Measurements from ENCODE around the gene CMIP. TPM values are rescaled to one million over a fixed set of nuclear protein-coding genes. Genes with fewer than 3 reads are reported as not detected.

Gene CMIP
- total and polyA plus RNA-seq, 10 of the 15 experiments (the other 5 are each of a cell fraction or from before 2014, with no cell fraction given), result 1.2 to 43.2 (median 4.4) TPM

DNA sequence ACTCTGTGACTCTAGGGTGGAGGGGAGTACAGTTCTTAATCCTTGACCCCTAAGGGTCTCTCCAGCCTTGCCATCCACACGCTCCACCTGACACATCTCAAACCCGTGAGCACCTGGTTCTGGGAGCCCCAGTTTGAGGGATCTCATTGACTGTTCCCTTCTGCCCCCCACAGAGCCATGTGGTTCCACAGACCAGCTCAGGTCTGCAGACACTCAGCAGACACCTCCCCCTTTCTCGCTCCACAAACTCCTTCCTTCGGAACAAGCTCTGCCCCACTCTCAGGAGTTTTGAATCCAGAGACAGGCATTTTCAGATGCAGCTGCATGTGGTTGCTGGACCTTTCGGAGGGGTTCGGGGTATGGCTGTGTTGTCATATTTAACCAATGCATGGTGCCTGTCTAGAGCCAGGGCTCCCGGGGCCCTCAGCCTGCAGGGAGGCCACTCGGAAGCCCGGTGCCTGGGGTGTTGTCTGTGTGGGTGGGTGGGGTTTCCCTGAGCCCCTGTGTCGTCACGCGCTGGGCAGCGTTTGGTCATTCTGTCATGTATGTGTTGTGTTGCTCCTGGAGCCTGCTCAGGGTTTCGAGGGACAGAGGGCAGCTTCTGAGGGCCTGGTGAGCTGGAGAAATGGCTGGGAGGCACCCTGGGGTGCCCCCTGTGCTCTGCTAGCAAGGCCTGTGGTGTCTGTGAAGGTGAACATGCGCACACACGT, 235.3 kb downstream of the CMIP start (continued):
- TF ChIP-seq TBL1XR1 (IDR thresholded peaks at IDR 0.05; ENCODE audit: low read depth, low read length) (no peak), STAT3 (IDR thresholded peaks at IDR 0.05; ENCODE audit: low read depth, low read length) (no peak), BHLHE40 (IDR thresholded peaks at IDR 0.05; ENCODE audit: borderline replicate concordance in 1 of 2, low read depth in 2 of 2, low read length in 1 of 2) (no peak)
- TF ChIP-seq, protein P1, sequence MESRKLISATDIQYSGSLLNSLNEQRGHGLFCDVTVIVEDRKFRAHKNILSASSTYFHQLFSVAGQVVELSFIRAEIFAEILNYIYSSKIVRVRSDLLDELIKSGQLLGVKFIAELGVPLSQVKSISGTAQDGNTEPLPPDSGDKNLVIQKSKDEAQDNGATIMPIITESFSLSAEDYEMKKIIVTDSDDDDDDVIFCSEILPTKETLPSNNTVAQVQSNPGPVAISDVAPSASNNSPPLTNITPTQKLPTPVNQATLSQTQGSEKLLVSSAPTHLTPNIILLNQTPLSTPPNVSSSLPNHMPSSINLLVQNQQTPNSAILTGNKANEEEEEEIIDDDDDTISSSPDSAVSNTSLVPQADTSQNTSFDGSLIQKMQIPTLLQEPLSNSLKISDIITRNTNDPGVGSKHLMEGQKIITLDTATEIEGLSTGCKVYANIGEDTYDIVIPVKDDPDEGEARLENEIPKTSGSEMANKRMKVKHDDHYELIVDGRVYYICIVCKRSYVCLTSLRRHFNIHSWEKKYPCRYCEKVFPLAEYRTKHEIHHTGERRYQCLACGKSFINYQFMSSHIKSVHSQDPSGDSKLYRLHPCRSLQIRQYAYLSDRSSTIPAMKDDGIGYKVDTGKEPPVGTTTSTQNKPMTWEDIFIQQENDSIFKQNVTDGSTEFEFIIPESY (IDR thresholded peaks at IDR 0.05), result no peak

DNA sequence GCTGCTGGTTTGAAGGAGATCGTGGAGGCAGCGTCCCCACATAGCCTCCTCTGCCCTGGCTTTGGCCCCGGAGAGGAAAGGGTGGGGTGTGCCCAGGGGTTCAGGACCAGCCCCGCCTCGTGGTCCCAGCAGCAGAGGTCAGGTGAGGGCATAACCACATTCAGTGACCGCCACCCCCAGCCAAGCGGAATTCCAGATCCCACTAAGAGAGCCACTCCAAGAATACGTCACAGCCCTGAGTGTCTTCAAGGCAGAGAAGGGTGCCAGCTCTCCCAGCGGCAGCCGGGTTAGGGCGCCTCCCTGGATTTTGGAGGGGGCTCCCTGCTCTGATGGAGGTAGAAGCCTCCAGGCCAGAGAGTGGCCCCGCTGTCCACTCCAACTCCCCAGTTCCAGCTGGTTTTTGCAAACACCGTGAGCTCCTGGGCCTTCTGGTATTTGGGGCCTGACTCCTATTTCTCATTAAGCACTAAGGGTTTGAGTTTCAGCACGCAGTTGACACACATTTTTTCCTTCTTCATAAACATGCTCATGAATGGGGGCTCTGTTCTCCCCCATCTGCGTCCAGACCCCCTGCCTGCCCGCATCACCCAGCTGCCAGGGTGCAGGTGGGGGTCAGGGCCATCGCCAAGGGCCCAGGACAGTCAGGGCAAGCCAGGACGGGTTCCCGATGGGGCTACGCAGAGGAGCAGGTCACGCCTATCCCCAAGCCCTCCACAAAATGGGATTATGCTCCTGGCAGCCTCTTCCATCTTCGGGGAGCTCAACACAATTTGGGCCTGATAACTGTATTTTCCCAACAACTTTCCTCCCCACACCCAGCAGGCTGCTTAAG, 236.1 kb downstream of the CMIP start:
- H3K4me3 ChIP-seq, result no peak overlapping the region
- SMC1A ChIA-PET (ENCODE audit: uncharacterized antibody, unreplicated experiment), result no interaction called here
- FAIRE-seq (no peak), DNase-seq (ENCODE audit: low read depth, low spot score) (no peak), ATAC-seq (no peak)
- H3K79me2 ChIP-seq (ENCODE audit: control insufficient read depth, insufficient read depth, low read length), result no peaks in the 10 kb centered on the region
- no peak overlapping the region for H2AFZ ChIP-seq (ENCODE audit: control insufficient read depth, low read depth, low read length)
- TF ChIP-seq KLF5 (IDR thresholded peaks at IDR 0.05; ENCODE audit: partially characterized antibody), result no peak
- no peak for TF ChIP-seq JUNB (IDR thresholded peaks at IDR 0.05)
- TF ChIP-seq BRCA1 (IDR thresholded peaks at IDR 0.05; ENCODE audit: low read depth, low read length), result no peak
- H3K27ac ChIP-seq (ENCODE audit: control insufficient read depth, insufficient read depth), result no peak overlapping the region
- no peaks in the 10 kb centered on the region for H3K9me3 ChIP-seq (replicated peaks; ENCODE audit: control insufficient read depth, insufficient read depth, low read length)
- no peak overlapping the region for H3K4me2 ChIP-seq (ENCODE audit: control insufficient read depth, insufficient read depth)
- no peak overlapping the region for H3K9ac ChIP-seq (ENCODE audit: control insufficient read depth, insufficient read depth, low read length)
- POLR2A ChIA-PET, result no interaction called here
- intact Hi-C loops (cut with micrococcal nuclease; ENCODE audit: unreplicated experiment), result no loop called here
- RAD21 ChIA-PET (ENCODE audit: unreplicated experiment), result no interaction called here
- no peaks in the 10 kb centered on the region for H3K4me1 ChIP-seq (ENCODE audit: control insufficient read depth, insufficient read depth, low read length)
- WGBS (ENCODE audit: insufficient coverage, insufficient replicate concordance, low lambda C conversion rate, missing lambda C conversion rate), result 94% methylated on average over 22 of the region's 22 CpGs
- TSS peak; percentile 44 for BruUV-seq (replicated peaks)
- H3K27me3 ChIP-seq (replicated peaks in 1 of 2; ENCODE audit: control insufficient read depth in 2 of 2, insufficient read depth in 2 of 2, low read length in 1 of 2), result no peaks in the 10 kb centered on the region
- peaks cover 4% of the 10 kb centered on the region in 2 experiments; a peak in 3 of 4 replicates for H3K36me3 ChIP-seq (ENCODE audit: control insufficient read depth in 2 of 2, insufficient read depth in 2 of 2, low read length in 1 of 2)
- no peaks in the 10 kb centered on the region; the same call in 1 of the 2 replicates for H4K20me1 ChIP-seq (ENCODE audit: control insufficient read depth, insufficient read depth)
- in situ Hi-C loops (cut with MboI), result no loop called here
- CTCF ChIA-PET, result no interaction called here

Data from GM12878 (cell line).